ENCODE results near the gene RSL1D1. TPM values are rescaled to one million over a fixed set of nuclear protein-coding genes. Genes with fewer than 3 reads are reported as not detected.
A peak's percentile ranks its signal among the peaks of the same experiment; 100 is the strongest.

Gene RSL1D1
- polyA plus RNA-seq, 4 donors: 53.0 to 243 (median 97.9) TPM

GRCh38 chr16:11884035-11884434 is 32.7 kb upstream of the RSL1D1 start:
- Histone ChIP-seq H3K4me1 (ENCODE audit: control insufficient read depth in 3 of 3, insufficient read depth in 2 of 3, low read depth in 1 of 3, low read length in 2 of 3) (no peaks in the 10 kb centered on the region), H3K27ac (ENCODE audit: low read depth in 1 of 3, low read length in 2 of 3) (no peak overlapping the region), H3K4me3 (ENCODE audit: low read depth in 1 of 3, low read length in 3 of 3) (no peak overlapping the region), H3K36me3 (ENCODE audit: control insufficient read depth in 3 of 3, insufficient read depth in 2 of 3, low read depth in 1 of 3, low read length in 3 of 3) (peaks cover 6 to 44% (median 27%) of the 10 kb centered on the region in 3 donors), H3K9me3 (ENCODE audit: control insufficient read depth in 2 of 2, insufficient read depth in 1 of 2, low read depth in 1 of 2, low read length in 1 of 2) (no peaks in the 10 kb centered on the region), H3K27me3 (ENCODE audit: control insufficient read depth in 3 of 3, insufficient read depth in 3 of 3, low read length in 3 of 3) (no peaks in the 10 kb centered on the region)
- FAIRE-seq: no peak
- WGBS, 3 donors: 96 to 98% (median 97%) methylated on average over 5 of the region's 5 CpGs
- DNase-seq: no peak

DNA sequence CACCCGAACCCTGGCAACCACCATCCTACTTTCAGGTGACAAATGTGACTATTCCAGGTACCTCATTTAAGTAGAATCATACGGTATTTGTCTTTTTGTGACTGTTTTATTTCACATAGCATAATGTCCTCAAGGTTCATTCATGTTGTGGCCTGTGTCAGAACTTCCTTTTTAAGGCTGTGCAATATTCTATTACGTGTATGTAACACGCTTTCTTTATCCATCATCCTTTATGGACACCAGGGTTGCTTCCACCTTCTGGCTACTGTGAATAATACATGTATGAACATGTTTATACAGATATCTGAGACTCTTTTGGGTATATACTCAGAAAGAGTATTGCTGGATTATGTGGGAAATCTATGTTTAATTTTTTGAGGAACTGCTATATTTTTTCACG is 28.7 kb upstream of the RSL1D1 start:
- FAIRE-seq: no peak
- no peaks in the 10 kb centered on the region for H3K27me3 ChIP-seq (ENCODE audit: control insufficient read depth in 3 of 3, insufficient read depth in 3 of 3, low read length in 3 of 3)
- no peaks in the 10 kb centered on the region for H3K9me3 ChIP-seq (ENCODE audit: control insufficient read depth in 2 of 2, insufficient read depth in 1 of 2, low read depth in 1 of 2, low read length in 1 of 2)
- no peak for DNase-seq
- H3K4me1 ChIP-seq (ENCODE audit: control insufficient read depth in 3 of 3, insufficient read depth in 2 of 3, low read depth in 1 of 3, low read length in 2 of 3): no peaks in the 10 kb centered on the region
- no peak overlapping the region for H3K4me3 ChIP-seq (ENCODE audit: low read depth in 1 of 3, low read length in 3 of 3)
- H3K27ac ChIP-seq (ENCODE audit: low read depth in 1 of 3, low read length in 2 of 3): no peak overlapping the region
- WGBS, 3 donors: 85 to 95% (median 87%) methylated on average over 5 of the region's 5 CpGs
- H3K36me3 ChIP-seq (ENCODE audit: control insufficient read depth in 3 of 3, insufficient read depth in 2 of 3, low read depth in 1 of 3, low read length in 3 of 3): peaks cover 9 to 42% (median 25%) of the 10 kb centered on the region in 3 donors

DNA sequence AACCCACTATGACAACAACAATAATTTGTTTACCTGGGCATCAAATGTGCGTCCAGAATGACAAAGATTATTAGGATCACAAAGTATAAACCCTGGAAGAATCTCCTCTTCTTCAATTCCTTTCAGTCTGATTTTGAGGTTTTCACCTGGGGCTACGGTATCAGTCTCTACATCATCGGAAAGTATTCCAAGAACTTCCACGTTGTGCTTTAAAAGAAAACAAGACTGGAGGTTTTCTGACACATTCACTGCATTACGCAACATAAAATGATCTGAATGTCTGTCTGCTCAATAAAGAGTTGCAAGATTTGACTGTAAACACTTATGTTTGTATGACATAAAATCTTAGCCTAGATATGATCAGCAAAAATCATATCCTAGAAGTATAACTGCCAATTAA is 26.0 kb upstream of the RSL1D1 start:
- Histone ChIP-seq H3K36me3 (ENCODE audit: control insufficient read depth in 3 of 3, insufficient read depth in 2 of 3, low read depth in 1 of 3, low read length in 3 of 3) (peaks cover 14 to 29% (median 15%) of the 10 kb centered on the region in 3 donors), H3K4me3 (ENCODE audit: low read depth in 1 of 3, low read length in 3 of 3) (no peak overlapping the region), H3K4me1 (ENCODE audit: control insufficient read depth in 3 of 3, insufficient read depth in 2 of 3, low read depth in 1 of 3, low read length in 2 of 3) (no peaks in the 10 kb centered on the region), H3K9me3 (ENCODE audit: control insufficient read depth in 2 of 2, insufficient read depth in 1 of 2, low read depth in 1 of 2, low read length in 1 of 2) (no peaks in the 10 kb centered on the region), H3K27me3 (ENCODE audit: control insufficient read depth in 3 of 3, insufficient read depth in 3 of 3, low read length in 3 of 3) (no peaks in the 10 kb centered on the region), H3K27ac (ENCODE audit: low read depth in 1 of 3, low read length in 2 of 3) (no peak overlapping the region)
- FAIRE-seq: no peak
- 92% methylated on average over 5 of the region's 5 CpGs for WGBS, 3 donors
- DNase-seq: no peak

DNA sequence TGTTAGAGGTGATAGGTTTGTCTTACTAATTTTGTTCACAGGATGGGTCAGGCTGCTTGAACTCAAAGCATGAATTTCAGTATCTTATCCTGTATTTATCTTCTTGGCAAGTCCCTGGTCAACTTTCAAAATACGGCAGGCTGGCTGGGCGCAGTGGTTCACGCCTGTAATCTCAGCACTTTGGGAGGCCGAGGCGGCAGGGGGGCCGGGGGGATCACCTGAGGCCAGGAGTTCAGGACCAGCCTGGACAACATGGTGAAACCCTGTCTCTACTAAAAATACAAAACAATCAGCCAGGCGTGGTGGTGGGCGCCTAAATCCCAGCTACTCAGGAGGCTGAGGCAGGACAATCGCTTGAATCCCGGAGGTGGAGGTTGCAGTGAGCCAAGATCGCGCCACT is 25.0 kb upstream of the RSL1D1 start:
- H3K27ac ChIP-seq (ENCODE audit: low read depth in 1 of 3, low read length in 2 of 3): no peak overlapping the region
- no peaks in the 10 kb centered on the region for H3K4me1 ChIP-seq (ENCODE audit: control insufficient read depth in 3 of 3, insufficient read depth in 2 of 3, low read depth in 1 of 3, low read length in 2 of 3)
- H3K4me3 ChIP-seq (ENCODE audit: low read depth in 1 of 3, low read length in 3 of 3): no peak overlapping the region
- FAIRE-seq (no peak), DNase-seq (no peak)
- WGBS, 3 donors: 86 to 94% (median 93%) methylated on average over 12 of the region's 12 CpGs
- H3K36me3 ChIP-seq (ENCODE audit: control insufficient read depth in 3 of 3, insufficient read depth in 2 of 3, low read depth in 1 of 3, low read length in 3 of 3): peaks cover 11 to 23% (median 12%) of the 10 kb centered on the region in 3 donors
- no peaks in the 10 kb centered on the region for H3K9me3 ChIP-seq (ENCODE audit: control insufficient read depth in 2 of 2, insufficient read depth in 1 of 2, low read depth in 1 of 2, low read length in 1 of 2)
- H3K27me3 ChIP-seq (ENCODE audit: control insufficient read depth in 3 of 3, insufficient read depth in 3 of 3, low read length in 3 of 3): no peaks in the 10 kb centered on the region

GRCh38 chr16:11875721-11876120 is 24.4 kb upstream of the RSL1D1 start:
- H3K36me3 ChIP-seq (ENCODE audit: control insufficient read depth in 3 of 3, insufficient read depth in 2 of 3, low read depth in 1 of 3, low read length in 3 of 3): peaks cover 9 to 23% (median 12%) of the 10 kb centered on the region in 3 donors
- no peak for FAIRE-seq
- WGBS, 3 donors: 87 to 89% (median 87%) methylated on average over 5 of the region's 5 CpGs

GRCh38 chr16:11871193-11871592 is 19.9 kb upstream of the RSL1D1 start:
- Histone ChIP-seq H3K9me3 (ENCODE audit: control insufficient read depth in 2 of 2, insufficient read depth in 1 of 2, low read depth in 1 of 2, low read length in 1 of 2) (no peaks in the 10 kb centered on the region), H3K36me3 (ENCODE audit: control insufficient read depth in 3 of 3, insufficient read depth in 2 of 3, low read depth in 1 of 3, low read length in 3 of 3) (peaks cover 7 to 9% (median 8%) of the 10 kb centered on the region in 3 donors), H3K27ac (ENCODE audit: low read depth in 1 of 3, low read length in 2 of 3) (no peak overlapping the region), H3K4me1 (ENCODE audit: control insufficient read depth in 3 of 3, insufficient read depth in 2 of 3, low read depth in 1 of 3, low read length in 2 of 3) (no peaks in the 10 kb centered on the region), H3K4me3 (ENCODE audit: low read depth in 1 of 3, low read length in 3 of 3) (no peak overlapping the region), H3K27me3 (ENCODE audit: control insufficient read depth in 3 of 3, insufficient read depth in 3 of 3, low read length in 3 of 3) (no peaks in the 10 kb centered on the region)
- 57 to 84% (median 74%) methylated on average over 7 of the region's 7 CpGs for WGBS, 3 donors
- FAIRE-seq (no peak), DNase-seq (no peak)

More at GRCh38 chr16:11875721-11876120, 24.4 kb upstream of the RSL1D1 start:
- H3K27me3 ChIP-seq (ENCODE audit: control insufficient read depth in 3 of 3, insufficient read depth in 3 of 3, low read length in 3 of 3): no peaks in the 10 kb centered on the region
- H3K4me1 ChIP-seq (ENCODE audit: control insufficient read depth in 3 of 3, insufficient read depth in 2 of 3, low read depth in 1 of 3, low read length in 2 of 3): no peaks in the 10 kb centered on the region
- DNase-seq: no peak
- no peak overlapping the region for H3K27ac ChIP-seq (ENCODE audit: low read depth in 1 of 3, low read length in 2 of 3)
- H3K9me3 ChIP-seq (ENCODE audit: control insufficient read depth in 2 of 2, insufficient read depth in 1 of 2, low read depth in 1 of 2, low read length in 1 of 2): no peaks in the 10 kb centered on the region
- no peak overlapping the region for H3K4me3 ChIP-seq (ENCODE audit: low read depth in 1 of 3, low read length in 3 of 3)

GRCh38 chr16:11870399-11870798 is 19.1 kb upstream of the RSL1D1 start:
- 45 to 52% (median 45%) methylated on average over 3 of the region's 3 CpGs for WGBS, 3 donors
- no peak for FAIRE-seq

DNA sequence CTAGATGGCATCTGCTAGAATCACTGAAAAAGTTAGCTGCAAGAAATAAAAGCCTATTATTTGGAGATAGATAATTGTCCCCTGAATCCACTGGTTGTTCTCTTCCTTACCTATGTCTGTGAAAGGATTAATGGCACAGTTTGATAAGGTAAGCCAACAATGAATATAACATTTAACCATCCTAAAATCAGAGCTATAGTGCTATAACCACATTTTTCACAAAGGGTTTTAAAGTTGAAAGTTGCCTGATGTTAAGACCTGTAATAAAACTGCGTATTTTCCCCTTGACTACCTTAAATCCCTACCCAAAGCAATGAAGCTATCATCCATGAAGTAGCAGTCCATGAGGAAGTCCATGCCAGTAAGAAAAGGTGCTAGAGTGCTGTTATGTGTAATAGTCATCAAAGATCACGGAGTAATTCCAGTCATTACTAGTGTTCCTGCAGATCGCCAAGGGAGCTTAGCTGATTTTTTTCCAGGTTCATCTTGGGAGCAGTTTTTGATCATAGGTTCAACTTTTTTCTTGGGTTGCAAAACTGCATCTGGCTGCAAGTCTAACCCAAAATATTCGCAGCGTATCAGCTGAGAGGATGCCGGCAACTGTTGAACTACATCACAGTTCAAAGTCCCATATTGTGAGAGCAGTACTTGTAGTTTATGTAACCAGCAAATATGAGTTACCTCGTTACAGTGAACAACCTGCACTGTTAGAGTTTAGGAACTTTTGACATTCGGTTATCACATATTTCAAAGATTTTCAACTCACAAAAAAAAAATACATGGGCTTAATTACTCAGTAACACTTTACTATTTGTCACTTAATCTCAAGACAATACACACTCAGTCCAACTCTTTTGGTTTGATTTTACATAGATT is 18.2 kb upstream of the RSL1D1 start:
- FAIRE-seq (no peak), DNase-seq (peak; percentile 39 to 53)
- Histone ChIP-seq H3K27me3 (ENCODE audit: control insufficient read depth in 3 of 3, insufficient read depth in 3 of 3, low read length in 3 of 3) (no peaks in the 10 kb centered on the region), H3K27ac (ENCODE audit: low read depth in 1 of 3, low read length in 2 of 3) (no peak overlapping the region), H3K4me1 (ENCODE audit: control insufficient read depth in 3 of 3, insufficient read depth in 2 of 3, low read depth in 1 of 3, low read length in 2 of 3) (no peaks in the 10 kb centered on the region), H3K4me3 (ENCODE audit: low read depth in 1 of 3, low read length in 3 of 3) (no peak overlapping the region), H3K36me3 (ENCODE audit: control insufficient read depth in 3 of 3, insufficient read depth in 2 of 3, low read depth in 1 of 3, low read length in 3 of 3) (peaks cover 3 to 9% (median 5%) of the 10 kb centered on the region in 3 donors), H3K9me3 (ENCODE audit: control insufficient read depth in 2 of 2, insufficient read depth in 1 of 2, low read depth in 1 of 2, low read length in 1 of 2) (no peaks in the 10 kb centered on the region)
- 42 to 77% (median 61%) methylated on average over 8 of the region's 8 CpGs for WGBS, 3 donors

More at GRCh38 chr16:11870399-11870798, 19.1 kb upstream of the RSL1D1 start:
- Histone ChIP-seq H3K4me1 (ENCODE audit: control insufficient read depth in 3 of 3, insufficient read depth in 2 of 3, low read depth in 1 of 3, low read length in 2 of 3) (no peaks in the 10 kb centered on the region), H3K36me3 (ENCODE audit: control insufficient read depth in 3 of 3, insufficient read depth in 2 of 3, low read depth in 1 of 3, low read length in 3 of 3) (peaks cover 5 to 9% (median 5%) of the 10 kb centered on the region in 3 donors), H3K9me3 (ENCODE audit: control insufficient read depth in 2 of 2, insufficient read depth in 1 of 2, low read depth in 1 of 2, low read length in 1 of 2) (no peaks in the 10 kb centered on the region), H3K4me3 (ENCODE audit: low read depth in 1 of 3, low read length in 3 of 3) (no peak overlapping the region), H3K27me3 (ENCODE audit: control insufficient read depth in 3 of 3, insufficient read depth in 3 of 3, low read length in 3 of 3) (no peaks in the 10 kb centered on the region), H3K27ac (ENCODE audit: low read depth in 1 of 3, low read length in 2 of 3) (no peak overlapping the region)
- no peak for DNase-seq

Data from small intestine (tissue), 7 donors.